ENCODE results near the gene MTG2. TPM values are rescaled to one million over a fixed set of nuclear protein-coding genes. Genes with fewer than 3 reads are reported as not detected.

Gene MTG2
- total RNA-seq, 1 donor from 2014 or later = 29.3 TPM

DNA sequence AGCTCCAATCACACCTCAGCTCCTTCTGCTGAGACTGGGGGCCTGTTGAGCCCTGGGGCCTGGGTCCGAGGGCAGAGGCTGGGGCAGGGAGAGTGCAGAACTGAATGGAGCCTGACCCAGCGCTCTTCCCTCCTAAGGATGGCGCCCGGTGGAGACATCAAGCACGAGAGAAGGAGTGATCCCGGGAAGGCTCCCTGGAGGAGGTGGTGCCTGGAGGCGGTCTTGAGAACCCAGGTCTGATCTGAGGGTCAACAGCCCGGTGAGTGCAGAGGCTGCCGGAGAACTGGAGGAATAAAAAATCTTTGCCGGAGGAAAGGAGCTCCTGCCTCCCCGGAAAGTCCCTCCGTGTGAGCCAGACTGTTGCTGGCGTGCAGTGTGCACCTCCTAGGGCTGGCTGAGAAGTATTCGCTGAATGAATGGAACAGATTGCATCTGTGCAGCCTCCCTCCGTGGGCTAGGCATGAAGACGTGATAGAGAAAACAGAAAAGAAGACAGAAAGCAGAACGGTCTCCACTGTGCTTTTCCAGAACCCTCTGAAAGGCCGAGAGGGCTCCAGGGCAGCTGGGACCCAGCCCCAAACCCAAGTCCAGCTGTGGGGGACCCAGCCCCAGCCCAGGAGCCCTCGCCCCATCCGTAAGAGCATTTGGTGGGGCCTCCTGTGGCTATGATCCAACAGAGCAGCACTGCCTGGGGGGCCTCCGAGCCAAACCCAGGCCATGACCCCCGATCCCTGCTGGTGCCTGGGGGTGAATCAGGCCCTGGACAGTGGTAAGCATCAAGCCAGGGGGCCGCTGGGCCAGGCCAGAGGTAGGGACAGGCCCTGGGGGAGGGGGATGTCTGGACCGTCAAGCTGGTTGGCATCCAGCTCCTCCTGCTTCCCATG is 44.1 kb downstream of the MTG2 start:
- DNase-seq (ENCODE audit: extremely low spot score, unreplicated experiment) = no peak
- no peak overlapping the region for H3K4me3 Mint-ChIP-seq (ENCODE audit: unreplicated experiment)
- H3K27ac Mint-ChIP-seq (ENCODE audit: unreplicated experiment) = no peak overlapping the region
- no peak for TF ChIP-seq CTCF (IDR thresholded peaks at IDR 0.05)
- H3K9me3 Mint-ChIP-seq (ENCODE audit: unreplicated experiment) = no peaks in the 10 kb centered on the region
- H3K27me3 Mint-ChIP-seq (ENCODE audit: unreplicated experiment) = peaks cover 28% of the 10 kb centered on the region
- no peaks in the 10 kb centered on the region for H3K4me1 Mint-ChIP-seq (ENCODE audit: unreplicated experiment)
- H3K36me3 Mint-ChIP-seq (ENCODE audit: unreplicated experiment) = no peaks in the 10 kb centered on the region

DNA sequence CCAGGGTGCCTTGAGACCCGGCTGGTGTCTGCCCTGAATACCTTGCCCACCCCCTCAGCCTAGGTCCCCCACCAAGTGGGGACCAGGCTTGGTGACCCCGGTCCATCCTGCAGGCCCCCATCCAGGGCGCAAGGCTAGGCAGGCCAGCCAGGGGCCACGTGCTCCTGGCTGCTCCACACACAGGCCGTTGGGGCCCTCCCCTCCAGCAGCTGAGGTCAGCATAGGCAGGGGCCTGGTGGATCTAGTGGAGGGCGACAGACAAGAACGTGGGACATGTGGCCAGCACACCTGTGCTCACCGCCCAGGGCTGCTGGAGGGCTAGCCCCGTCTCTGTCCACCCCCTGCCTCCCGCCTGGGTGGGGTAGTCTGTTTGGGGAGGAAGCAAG is 44.8 kb downstream of the MTG2 start:
- Mint-ChIP-seq H3K27me3 (ENCODE audit: unreplicated experiment) (peaks cover 27% of the 10 kb centered on the region), H3K4me1 (ENCODE audit: unreplicated experiment) (no peaks in the 10 kb centered on the region), H3K4me3 (ENCODE audit: unreplicated experiment) (no peak overlapping the region), H3K36me3 (ENCODE audit: unreplicated experiment) (no peaks in the 10 kb centered on the region), H3K27ac (ENCODE audit: unreplicated experiment) (no peak overlapping the region), H3K9me3 (ENCODE audit: unreplicated experiment) (no peaks in the 10 kb centered on the region)
- no peak for DNase-seq (ENCODE audit: extremely low spot score, unreplicated experiment)
- no peak for TF ChIP-seq CTCF (IDR thresholded peaks at IDR 0.05)

- no peaks in the 10 kb centered on the region for H3K36me3 Mint-ChIP-seq (ENCODE audit: unreplicated experiment)
- peaks cover 23% of the 10 kb centered on the region for H3K27me3 Mint-ChIP-seq (ENCODE audit: unreplicated experiment)
- no peak for TF ChIP-seq CTCF (IDR thresholded peaks at IDR 0.05)
- no peak overlapping the region for H3K27ac Mint-ChIP-seq (ENCODE audit: unreplicated experiment)
- H3K4me3 Mint-ChIP-seq (ENCODE audit: unreplicated experiment) = no peak overlapping the region
- H3K9me3 Mint-ChIP-seq (ENCODE audit: unreplicated experiment) = no peaks in the 10 kb centered on the region
- DNase-seq (ENCODE audit: extremely low spot score, unreplicated experiment) = no peak
- H3K4me1 Mint-ChIP-seq (ENCODE audit: unreplicated experiment) = no peaks in the 10 kb centered on the region
Observed at GRCh38 chr20:62227977-62228958, 45.4 kb downstream of the MTG2 start.

- H3K4me3 Mint-ChIP-seq (ENCODE audit: unreplicated experiment) = no peak overlapping the region
- no peak overlapping the region for H3K27ac Mint-ChIP-seq (ENCODE audit: unreplicated experiment)
- no peak for TF ChIP-seq CTCF (IDR thresholded peaks at IDR 0.05)
- DNase-seq (ENCODE audit: extremely low spot score, unreplicated experiment) = no peak
- H3K4me1 Mint-ChIP-seq (ENCODE audit: unreplicated experiment) = no peaks in the 10 kb centered on the region
- H3K27me3 Mint-ChIP-seq (ENCODE audit: unreplicated experiment) = peaks cover 21% of the 10 kb centered on the region
- no peaks in the 10 kb centered on the region for H3K9me3 Mint-ChIP-seq (ENCODE audit: unreplicated experiment)
- no peaks in the 10 kb centered on the region for H3K36me3 Mint-ChIP-seq (ENCODE audit: unreplicated experiment)
Observed at GRCh38 chr20:62228982-62229545, 46.2 kb downstream of the MTG2 start.

All from osteocyte (in vitro differentiated cells).